BJ (cell line): Measurements from ENCODE around the gene FAM217A. TPM values are rescaled to one million over a fixed set of nuclear protein-coding genes. Genes with fewer than 3 reads are reported as not detected.
"Not testable (repeated sequence)": the region's sequence is repeated elsewhere in the genome, so short reads cannot be mapped to it uniquely, and the experiment has no call there.

Experiments
- CTCF ChIA-PET: fragments of 350-600 bp; formaldehyde crosslinking; extraction: SDS; loops from one replicate; lab custom pipeline; 2021; ENCODE audit warnings: antibody characterized with exemption, inconsistent platforms; lab: Yijun Ruan, JAX
- POLR2A ChIA-PET: fragments of 300-600 bp; sonication (Branson Sonifier 250); formaldehyde crosslinking; extraction: SDS; loops from one replicate; lab custom pipeline; 2021; ENCODE audit warnings: antibody characterized with exemption; lab: Charles Lee
- DNase-seq: peaks from one replicate; pipeline ENCODE4 v3.0.0-alpha.2; 2011; ENCODE audit warnings: low read depth
- H3K27me3 ChIP-seq: 2 replicates; pipeline ENCODE4 v1.6.0; 2011; ENCODE audit warnings: low read length; ENCODE audit not compliant: control insufficient read depth, insufficient read depth
- H3K36me3 ChIP-seq: 2 replicates; pipeline ENCODE4 v1.5.1; 2011; ENCODE audit warnings: low read length; ENCODE audit not compliant: control insufficient read depth, insufficient read depth
- H3K4me3 ChIP-seq: 2 replicates; pipeline ENCODE4 v1.5.1; 2011; ENCODE audit warnings: low read depth, mild to moderate bottlenecking, control low read depth, low read length
- polyA plus RNA-seq: library from polyadenylated mRNA; depleted of rRNA; stranded (reverse); fragments of >200 nt; gene quantifications from 2 replicates; pipeline ENCODE4 v1.2.3, GENCODE V29; 2011
- TF ChIP-seq, protein P1 (sequence below): IDR thresholded peaks from 2 replicates; pipeline ENCODE4 v1.5.1; 2011; ENCODE audit warnings: low read depth, mild to moderate bottlenecking, control low read depth, inconsistent platforms, low read length, moderate library complexity; ENCODE audit not compliant: insufficient read depth

FAM217A gene
- polyA plus RNA-seq, 1 experiment, result not detected

DNA sequence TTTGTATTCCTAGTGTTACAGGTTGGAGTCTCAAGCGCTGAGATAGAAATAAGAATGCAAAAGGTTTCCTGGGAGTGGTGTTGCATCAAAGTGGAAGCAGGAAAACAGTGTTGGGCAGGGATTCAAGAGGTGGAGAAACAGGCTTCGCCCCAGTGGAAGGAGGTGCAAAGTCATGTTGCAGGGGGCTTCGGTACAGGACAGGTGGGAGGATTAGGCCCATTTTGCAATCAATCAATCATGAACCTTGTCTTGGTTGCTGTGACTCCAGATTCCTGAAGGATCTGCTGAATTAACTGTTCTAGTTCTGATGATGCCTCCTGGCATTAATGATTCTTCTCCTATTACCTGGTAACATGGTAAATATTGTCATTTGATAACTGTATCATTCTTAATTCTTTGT lies 22.4 kb upstream of the FAM217A start:
- H3K36me3 ChIP-seq, result no peaks in the 10 kb centered on the region
- CTCF ChIA-PET, result interaction anchor here (1.6 kb wide), 1 partner anchor 42 kb away, joined by 5 read pairs; no protein-coding TSS in a partner anchor
- POLR2A ChIA-PET, result no interaction called here
- H3K4me3 ChIP-seq, result no peak overlapping the region
- DNase-seq, result no peak
- peaks cover 4% of the 10 kb centered on the region for H3K27me3 ChIP-seq
- TF ChIP-seq, protein P1, sequence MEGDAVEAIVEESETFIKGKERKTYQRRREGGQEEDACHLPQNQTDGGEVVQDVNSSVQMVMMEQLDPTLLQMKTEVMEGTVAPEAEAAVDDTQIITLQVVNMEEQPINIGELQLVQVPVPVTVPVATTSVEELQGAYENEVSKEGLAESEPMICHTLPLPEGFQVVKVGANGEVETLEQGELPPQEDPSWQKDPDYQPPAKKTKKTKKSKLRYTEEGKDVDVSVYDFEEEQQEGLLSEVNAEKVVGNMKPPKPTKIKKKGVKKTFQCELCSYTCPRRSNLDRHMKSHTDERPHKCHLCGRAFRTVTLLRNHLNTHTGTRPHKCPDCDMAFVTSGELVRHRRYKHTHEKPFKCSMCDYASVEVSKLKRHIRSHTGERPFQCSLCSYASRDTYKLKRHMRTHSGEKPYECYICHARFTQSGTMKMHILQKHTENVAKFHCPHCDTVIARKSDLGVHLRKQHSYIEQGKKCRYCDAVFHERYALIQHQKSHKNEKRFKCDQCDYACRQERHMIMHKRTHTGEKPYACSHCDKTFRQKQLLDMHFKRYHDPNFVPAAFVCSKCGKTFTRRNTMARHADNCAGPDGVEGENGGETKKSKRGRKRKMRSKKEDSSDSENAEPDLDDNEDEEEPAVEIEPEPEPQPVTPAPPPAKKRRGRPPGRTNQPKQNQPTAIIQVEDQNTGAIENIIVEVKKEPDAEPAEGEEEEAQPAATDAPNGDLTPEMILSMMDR, result no peak

DNA sequence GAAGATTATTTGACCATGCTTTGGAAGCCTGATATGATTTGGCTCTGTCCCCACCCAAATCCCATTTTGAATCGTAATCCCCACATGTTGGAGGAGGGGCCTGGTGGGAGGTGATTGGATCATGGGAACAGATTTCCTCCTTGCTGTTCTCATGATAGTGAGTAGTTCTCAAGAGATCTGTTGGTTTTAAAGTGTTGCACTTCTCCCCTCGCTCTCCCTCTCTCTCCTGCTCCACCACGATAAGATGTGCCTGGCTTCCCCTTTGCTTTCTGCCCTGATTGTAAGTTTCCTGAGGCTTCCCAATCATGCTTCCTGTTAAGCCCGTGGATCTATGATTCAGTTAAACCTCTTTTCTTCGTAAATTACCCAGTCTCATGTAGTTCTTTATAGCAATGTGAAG lies 21.7 kb upstream of the FAM217A start:
- TF ChIP-seq, protein P1, result no peak
- H3K36me3 ChIP-seq, result no peaks in the 10 kb centered on the region
- ChIA-PET POLR2A (no interaction called here), CTCF (no interaction called here)
- peaks cover 3% of the 10 kb centered on the region; the same call in 1 of the 2 replicates for H3K27me3 ChIP-seq
- no peak overlapping the region for H3K4me3 ChIP-seq
- no peak for DNase-seq

DNA sequence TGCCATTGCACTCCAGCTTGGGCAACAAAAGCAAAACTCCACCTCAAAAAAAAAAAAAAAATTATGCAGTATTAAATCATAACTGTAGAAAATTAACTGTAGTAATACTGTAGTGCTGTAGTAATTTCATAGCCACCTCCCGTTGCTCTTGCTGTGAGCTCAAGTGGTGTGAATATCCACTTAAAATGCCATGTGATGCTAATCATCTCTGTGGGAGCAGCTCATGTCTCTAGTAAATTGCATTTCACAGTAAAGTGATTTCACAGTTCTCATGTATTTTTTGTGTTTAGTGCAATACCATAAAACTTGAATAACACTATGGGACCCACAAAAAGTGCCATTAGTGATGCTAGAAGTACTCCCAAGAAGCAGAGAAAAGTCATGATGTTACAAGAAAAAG lies 14.4 kb upstream of the FAM217A start:
- no peaks in the 10 kb centered on the region for H3K27me3 ChIP-seq
- CTCF ChIA-PET, result interaction anchor here (1.1 kb wide), 1 partner anchor 63 kb away, joined by 4 read pairs; no protein-coding TSS in a partner anchor
- TF ChIP-seq, protein P1, result no peak
- POLR2A ChIA-PET, result no interaction called here
- H3K36me3 ChIP-seq, result no peaks in the 10 kb centered on the region
- DNase-seq, result no peak
- no peak overlapping the region for H3K4me3 ChIP-seq

DNA sequence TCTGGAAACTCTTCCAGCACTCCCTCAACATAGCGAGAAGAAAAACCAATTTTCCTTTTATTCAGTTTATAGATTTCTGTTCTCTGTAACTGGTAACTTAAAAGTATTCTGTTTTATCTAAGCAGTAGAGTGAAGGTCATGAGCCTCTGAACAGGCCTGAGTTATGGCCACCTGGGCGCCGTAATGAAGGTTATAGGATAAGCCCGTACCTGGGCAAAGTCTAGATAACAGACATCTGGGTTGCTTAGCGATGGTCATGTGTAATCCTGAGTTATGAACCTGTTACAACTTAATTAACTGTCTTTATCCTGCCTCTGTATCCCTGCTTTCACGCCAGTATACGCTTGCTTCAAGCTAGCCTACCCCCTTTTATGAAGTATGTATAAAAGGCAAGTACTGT lies 13.0 kb upstream of the FAM217A start:
- no peaks in the 10 kb centered on the region for H3K36me3 ChIP-seq
- no peak for DNase-seq
- no peaks in the 10 kb centered on the region for H3K27me3 ChIP-seq
- ChIA-PET CTCF (interaction anchor here (0.6 kb wide), 1 partner anchor 828 kb away, joined by 6 read pairs; no protein-coding TSS in a partner anchor), POLR2A (no interaction called here)
- H3K4me3 ChIP-seq, result no peak overlapping the region
- TF ChIP-seq, protein P1, result no peak

DNA sequence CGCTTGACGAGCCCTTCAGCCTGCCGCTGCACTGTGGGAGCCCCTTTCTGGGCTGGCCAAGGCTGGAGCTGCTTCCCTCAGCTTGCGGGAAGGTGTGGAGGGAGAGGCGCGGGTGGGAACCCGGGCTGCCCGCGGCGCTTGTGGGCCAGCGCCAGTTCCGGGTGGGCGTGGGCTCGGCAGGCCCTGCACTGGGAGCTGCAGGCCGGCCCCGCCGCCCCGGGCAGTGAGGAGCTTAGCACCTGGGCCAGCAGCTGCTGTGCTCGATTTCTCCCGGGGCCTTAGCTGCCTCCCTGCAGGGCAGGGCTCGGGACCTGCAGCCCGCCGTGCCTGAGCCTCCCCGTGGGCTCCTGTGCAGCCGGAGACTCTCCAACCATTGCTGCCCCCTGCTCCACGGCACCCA lies 11.1 kb upstream of the FAM217A start:
- POLR2A ChIA-PET, CTCF ChIA-PET, H3K27me3 ChIP-seq, H3K36me3 ChIP-seq, DNase-seq, H3K4me3 ChIP-seq: not testable (repeated sequence)

DNA sequence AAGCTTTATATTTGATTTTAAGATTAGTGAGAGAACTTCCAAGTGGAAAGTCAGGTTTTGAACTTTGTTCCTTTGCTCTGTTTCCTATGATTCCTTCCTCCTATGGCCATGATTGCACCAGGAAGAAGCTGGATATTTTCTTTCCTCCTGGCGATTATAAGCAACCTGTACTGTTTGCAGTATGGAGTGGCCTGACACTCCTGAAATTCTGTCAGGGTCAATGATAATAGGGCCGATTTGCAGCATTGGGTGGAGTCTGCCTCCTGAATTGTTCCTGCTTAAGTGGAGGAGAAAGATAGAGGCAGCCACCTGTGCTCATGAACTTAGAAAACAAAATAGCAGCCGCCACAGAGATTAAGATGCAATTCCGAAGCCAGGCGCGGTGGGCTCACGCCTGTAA lies 9.8 kb upstream of the FAM217A start:
- Histone ChIP-seq H3K27me3 (no peaks in the 10 kb centered on the region), H3K36me3 (no peaks in the 10 kb centered on the region), H3K4me3 (no peak overlapping the region)
- POLR2A ChIA-PET, result no interaction called here
- DNase-seq, result no peak
- CTCF ChIA-PET, result interaction anchor here (1.1 kb wide), 1 partner anchor 67 kb away, joined by 3 read pairs; no protein-coding TSS in a partner anchor
- TF ChIP-seq, protein P1, result no peak
